Measurements from ENCODE around the gene FAM25G. TPM values are rescaled to one million over a fixed set of nuclear protein-coding genes. Genes with fewer than 3 reads are reported as not detected.

Gene FAM25G
- total RNA-seq, 2 experiments from 2014 or later, result not detected

DNA sequence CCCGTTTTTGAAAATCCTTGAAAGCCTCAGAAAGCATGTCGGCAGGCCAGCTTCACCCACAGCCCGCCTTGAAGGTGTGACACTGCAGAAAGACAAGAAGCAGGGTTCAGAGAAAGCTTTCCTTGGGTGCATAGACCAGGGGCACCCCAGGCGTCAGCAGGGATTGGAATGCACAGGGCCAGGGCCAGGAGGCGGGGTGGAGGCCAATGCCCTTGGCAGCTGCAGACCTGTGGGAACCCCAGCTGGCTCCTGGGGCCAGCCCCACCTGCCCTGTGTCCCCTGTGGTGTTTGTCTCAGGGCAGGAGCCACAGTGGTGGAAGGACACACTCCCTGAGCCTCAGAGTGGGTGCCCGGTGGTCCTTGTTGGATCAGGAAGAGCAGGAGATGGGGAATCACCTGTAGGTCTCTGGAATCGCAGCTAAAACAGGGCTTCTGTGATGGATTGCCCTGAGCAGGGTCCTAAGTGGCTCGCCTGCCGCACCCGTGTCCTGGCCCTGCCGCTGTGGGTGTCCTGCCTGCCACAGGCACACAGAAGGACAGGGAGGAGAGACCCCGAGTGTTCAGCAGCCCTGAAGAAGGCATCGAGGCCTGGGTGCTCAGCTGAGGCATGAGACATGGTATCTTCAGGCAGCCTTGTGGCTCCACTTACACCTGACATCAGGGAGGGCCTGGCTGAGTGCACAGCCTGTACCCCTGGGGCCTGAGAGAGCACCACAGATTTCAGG is 40.1 kb downstream of the FAM25G start:
- no peak overlapping the region for H3K4me3 Mint-ChIP-seq
- no peak for DNase-seq
- intact Hi-C loops (cut with micrococcal nuclease), result no loop called here
- H3K36me3 Mint-ChIP-seq (ENCODE audit: low read depth), result no peaks in the 10 kb centered on the region
- H3K27me3 Mint-ChIP-seq (ENCODE audit: low read depth), result peaks cover 5% of the 10 kb centered on the region
- peaks cover under 1% of the 10 kb centered on the region for H3K9me3 Mint-ChIP-seq
- no peak overlapping the region for H3K27ac Mint-ChIP-seq
- CTCF ChIA-PET, result no interaction called here
- H3K4me1 Mint-ChIP-seq (ENCODE audit: low read depth), result peaks cover 12% of the 10 kb centered on the region

DNA sequence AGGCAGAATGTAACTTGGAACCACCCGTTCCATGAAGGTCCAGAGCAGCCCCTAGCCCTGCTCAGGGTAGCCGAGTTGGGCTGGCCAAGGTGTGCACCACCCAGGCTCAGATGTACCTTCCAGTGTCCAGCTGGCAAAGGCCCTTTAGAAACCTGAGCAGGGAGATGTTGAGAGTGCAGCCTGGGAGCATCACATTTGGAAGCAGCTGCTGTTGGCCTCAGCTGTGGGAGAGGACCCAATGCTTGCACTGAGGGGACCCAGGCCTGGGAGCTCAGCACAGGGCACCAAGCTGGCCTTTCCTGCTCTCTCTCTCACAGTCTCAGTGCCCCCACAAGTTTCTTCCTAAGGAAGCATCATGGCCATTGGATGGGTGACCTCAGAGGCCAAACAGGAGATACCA is 41.1 kb downstream of the FAM25G start:
- Mint-ChIP-seq H3K4me3 (no peak overlapping the region), H3K36me3 (ENCODE audit: low read depth) (no peaks in the 10 kb centered on the region), H3K9me3 (peaks cover 8% of the 10 kb centered on the region), H3K27ac (no peak overlapping the region), H3K4me1 (ENCODE audit: low read depth) (peaks cover 12% of the 10 kb centered on the region), H3K27me3 (ENCODE audit: low read depth) (peaks cover 5% of the 10 kb centered on the region)
- intact Hi-C loops (cut with micrococcal nuclease), result no loop called here
- CTCF ChIA-PET, result no interaction called here
- DNase-seq, result no peak

DNA sequence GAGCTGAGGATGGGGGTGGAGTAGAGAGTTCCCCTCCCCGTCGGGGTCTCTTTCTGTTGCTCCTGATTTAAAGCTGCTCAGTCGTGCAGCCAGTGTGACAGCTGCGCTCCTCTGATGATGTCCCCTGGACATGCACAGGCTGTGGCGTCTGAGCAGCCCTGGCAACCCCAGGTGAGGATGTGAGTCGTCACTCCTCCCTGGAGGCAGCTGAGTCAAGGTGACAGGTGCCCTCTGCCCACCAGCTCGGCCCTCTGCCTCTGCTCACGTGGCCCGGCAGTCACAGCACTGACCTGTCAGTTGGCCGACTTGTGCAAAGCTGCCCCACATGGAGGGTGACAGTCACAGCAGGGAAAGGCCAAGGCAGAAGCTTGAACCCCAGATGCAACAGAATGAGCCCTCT is 41.5 kb downstream of the FAM25G start:
- H3K36me3 Mint-ChIP-seq (ENCODE audit: low read depth), result peaks cover 2% of the 10 kb centered on the region
- no peak overlapping the region for H3K27ac Mint-ChIP-seq
- peaks cover 12% of the 10 kb centered on the region for H3K9me3 Mint-ChIP-seq
- DNase-seq, result no peak
- H3K27me3 Mint-ChIP-seq (ENCODE audit: low read depth), result peaks cover 5% of the 10 kb centered on the region
- H3K4me3 Mint-ChIP-seq, result no peak overlapping the region
- peaks cover 12% of the 10 kb centered on the region for H3K4me1 Mint-ChIP-seq (ENCODE audit: low read depth)
- CTCF ChIA-PET, result no interaction called here
- intact Hi-C loops (cut with micrococcal nuclease), result no loop called here

DNA sequence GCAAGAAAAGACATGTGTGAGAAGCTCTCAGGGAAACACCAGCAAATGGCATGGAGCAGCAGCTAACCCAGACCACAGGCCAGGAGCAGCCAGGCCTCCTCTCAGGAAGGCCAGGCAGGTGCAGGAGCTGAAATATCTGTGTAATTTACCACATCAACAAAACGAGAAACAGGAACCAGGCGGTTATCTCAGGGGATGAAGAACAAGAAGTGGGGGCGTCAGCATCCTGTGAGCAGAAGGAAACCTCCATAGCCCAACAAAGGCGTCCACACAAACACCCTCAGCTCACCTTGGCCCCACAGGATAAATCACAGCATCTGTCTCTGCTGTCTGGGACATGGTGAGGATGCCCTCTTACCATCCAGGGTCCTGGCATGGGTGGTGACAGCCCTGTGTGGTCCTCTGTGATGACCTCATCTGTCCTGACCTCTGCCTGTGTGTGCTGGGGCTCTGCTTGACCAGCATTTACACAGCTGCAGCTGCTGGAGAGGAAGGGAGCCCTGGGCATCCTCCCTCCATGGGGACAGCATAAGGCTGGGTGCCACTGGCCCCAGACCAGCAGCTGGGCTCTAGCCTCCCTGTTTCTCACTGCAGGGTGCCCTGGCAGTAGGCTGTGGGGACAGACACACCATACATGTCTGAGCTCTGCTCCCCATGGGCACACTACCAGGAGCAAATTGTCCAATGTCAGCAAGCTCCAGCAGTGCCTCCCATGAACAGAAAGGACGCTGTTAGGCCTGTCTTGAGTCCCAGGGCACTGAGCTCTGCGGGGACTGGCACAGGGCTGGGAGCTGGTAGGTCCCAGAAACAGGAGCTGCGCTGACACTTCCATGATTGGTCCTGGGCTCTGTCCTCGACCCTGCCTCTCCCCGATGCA is 42.2 kb downstream of the FAM25G start:
- Mint-ChIP-seq H3K4me1 (ENCODE audit: low read depth) (peaks cover 12% of the 10 kb centered on the region), H3K4me3 (no peak overlapping the region), H3K27ac (no peak overlapping the region), H3K27me3 (ENCODE audit: low read depth) (no peaks in the 10 kb centered on the region), H3K36me3 (ENCODE audit: low read depth) (peaks cover 2% of the 10 kb centered on the region), H3K9me3 (peaks cover 13% of the 10 kb centered on the region)
- no peak for DNase-seq
- intact Hi-C loops (cut with micrococcal nuclease), result no loop called here
- CTCF ChIA-PET, result no interaction called here

DNA sequence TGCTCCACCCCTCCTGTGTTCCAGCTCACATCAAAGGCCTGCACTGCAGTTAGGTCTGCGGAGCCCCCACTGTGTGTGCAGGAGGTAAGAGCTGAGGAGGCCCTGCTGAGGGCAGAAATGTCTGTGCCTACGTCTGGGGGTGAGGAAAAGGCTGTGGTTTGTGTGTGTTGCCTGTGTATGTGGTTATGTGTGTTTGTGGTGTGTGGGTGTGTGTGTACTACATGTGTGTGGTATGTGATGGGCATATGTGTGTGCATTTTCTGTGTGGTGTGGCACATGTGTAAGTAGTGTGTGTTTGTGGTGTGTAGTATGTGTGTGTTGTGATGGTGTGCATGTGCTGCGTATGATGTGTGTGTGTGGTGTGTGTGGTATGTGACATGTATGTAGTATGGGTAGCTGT is 43.8 kb downstream of the FAM25G start:
- CTCF ChIA-PET, result no interaction called here
- Mint-ChIP-seq H3K36me3 (ENCODE audit: low read depth) (peaks cover 3% of the 10 kb centered on the region), H3K27ac (no peak overlapping the region), H3K27me3 (ENCODE audit: low read depth) (no peaks in the 10 kb centered on the region), H3K9me3 (peaks cover 16% of the 10 kb centered on the region), H3K4me3 (no peak overlapping the region), H3K4me1 (ENCODE audit: low read depth) (peaks cover 12% of the 10 kb centered on the region)
- DNase-seq, result no peak
- intact Hi-C loops (cut with micrococcal nuclease), result no loop called here

- Mint-ChIP-seq H3K36me3 (ENCODE audit: low read depth) (peaks cover 3% of the 10 kb centered on the region), H3K27me3 (ENCODE audit: low read depth) (peaks cover 2% of the 10 kb centered on the region), H3K27ac (no peak overlapping the region), H3K4me3 (no peak overlapping the region), H3K9me3 (peaks cover 16% of the 10 kb centered on the region), H3K4me1 (ENCODE audit: low read depth) (peaks cover 12% of the 10 kb centered on the region)
- DNase-seq, result no peak
- CTCF ChIA-PET, result no interaction called here
- intact Hi-C loops (cut with micrococcal nuclease), result no loop called here
Observed at GRCh38 chr10:47447209-47447608, 44.3 kb downstream of the FAM25G start.

DNA sequence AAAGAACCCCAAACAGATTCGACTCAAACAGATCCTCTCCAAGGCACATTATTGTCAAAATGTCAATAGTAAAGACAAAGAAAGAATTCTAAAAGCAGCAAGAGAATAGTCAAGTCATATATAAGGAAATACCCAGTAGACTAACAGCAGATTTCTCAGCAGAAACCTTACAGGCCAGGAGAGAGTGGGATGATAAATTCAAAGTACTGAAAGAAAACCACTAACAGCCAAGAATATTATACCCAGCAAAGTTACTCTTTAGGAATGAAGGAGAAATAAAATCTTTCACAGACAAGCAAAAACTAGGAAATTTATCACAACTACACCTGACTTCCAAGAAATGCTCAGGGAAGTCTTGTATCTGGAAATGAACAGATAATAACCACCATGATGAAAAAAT is 45.8 kb downstream of the FAM25G start:
- intact Hi-C loops (cut with micrococcal nuclease), result no loop called here
- Mint-ChIP-seq H3K9me3 (peaks cover 16% of the 10 kb centered on the region), H3K4me3 (no peak overlapping the region), H3K27ac (no peak overlapping the region), H3K36me3 (ENCODE audit: low read depth) (peaks cover 3% of the 10 kb centered on the region), H3K27me3 (ENCODE audit: low read depth) (peaks cover 13% of the 10 kb centered on the region), H3K4me1 (ENCODE audit: low read depth) (peaks cover 12% of the 10 kb centered on the region)
- CTCF ChIA-PET, result no interaction called here
- DNase-seq, result no peak

GRCh38 chr10:47444047-47444446 is 47.5 kb downstream of the FAM25G start:
- Mint-ChIP-seq H3K36me3 (ENCODE audit: low read depth) (peaks cover 3% of the 10 kb centered on the region), H3K9me3 (peaks cover 16% of the 10 kb centered on the region), H3K27me3 (ENCODE audit: low read depth) (peaks cover 20% of the 10 kb centered on the region), H3K4me3 (no peak overlapping the region), H3K27ac (no peak overlapping the region), H3K4me1 (ENCODE audit: low read depth) (peaks cover 10% of the 10 kb centered on the region)
- intact Hi-C loops (cut with micrococcal nuclease), result no loop called here
- CTCF ChIA-PET, result no interaction called here
- no peak for DNase-seq

DNA sequence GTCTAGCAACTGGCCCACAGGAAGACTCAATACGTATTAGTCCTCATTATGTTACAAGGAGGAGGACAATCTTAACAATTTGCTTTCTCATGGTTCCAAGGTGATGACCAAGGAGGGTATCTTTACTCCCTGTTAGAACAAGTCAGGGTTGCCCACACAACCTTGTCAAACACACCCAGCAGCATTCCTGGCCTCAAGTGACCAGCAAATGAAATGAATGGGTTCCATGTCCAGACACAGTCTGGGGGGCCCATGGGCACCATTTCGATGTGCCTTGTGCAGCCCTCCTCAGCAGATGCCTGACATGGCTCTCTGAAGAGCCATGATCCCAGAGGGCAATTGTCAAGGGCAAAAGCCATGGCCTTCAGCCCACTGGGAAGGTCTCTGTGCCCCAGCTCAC is 48.4 kb downstream of the FAM25G start:
- intact Hi-C loops (cut with micrococcal nuclease), result no loop called here
- Mint-ChIP-seq H3K4me1 (ENCODE audit: low read depth) (peaks cover 2% of the 10 kb centered on the region), H3K9me3 (peaks cover 16% of the 10 kb centered on the region), H3K27me3 (ENCODE audit: low read depth) (peaks cover 20% of the 10 kb centered on the region), H3K36me3 (ENCODE audit: low read depth) (peaks cover 3% of the 10 kb centered on the region), H3K27ac (no peak overlapping the region), H3K4me3 (no peak overlapping the region)
- DNase-seq, result no peak
- CTCF ChIA-PET, result no interaction called here

- peaks cover 3% of the 10 kb centered on the region for H3K36me3 Mint-ChIP-seq (ENCODE audit: low read depth)
- peaks cover 20% of the 10 kb centered on the region for H3K27me3 Mint-ChIP-seq (ENCODE audit: low read depth)
- H3K4me1 Mint-ChIP-seq (ENCODE audit: low read depth), result no peaks in the 10 kb centered on the region
- H3K4me3 Mint-ChIP-seq, result no peak overlapping the region
- DNase-seq, result no peak
- H3K27ac Mint-ChIP-seq, result no peak overlapping the region
- intact Hi-C loops (cut with micrococcal nuclease), result no loop called here
- CTCF ChIA-PET, result interaction anchor here (0.6 kb wide), 1 partner anchor 924 kb away, joined by 3 read pairs; no protein-coding TSS in a partner anchor
- H3K9me3 Mint-ChIP-seq, result peaks cover 17% of the 10 kb centered on the region
Observed at GRCh38 chr10:47442351-47442750, 49.1 kb downstream of the FAM25G start.

DNA sequence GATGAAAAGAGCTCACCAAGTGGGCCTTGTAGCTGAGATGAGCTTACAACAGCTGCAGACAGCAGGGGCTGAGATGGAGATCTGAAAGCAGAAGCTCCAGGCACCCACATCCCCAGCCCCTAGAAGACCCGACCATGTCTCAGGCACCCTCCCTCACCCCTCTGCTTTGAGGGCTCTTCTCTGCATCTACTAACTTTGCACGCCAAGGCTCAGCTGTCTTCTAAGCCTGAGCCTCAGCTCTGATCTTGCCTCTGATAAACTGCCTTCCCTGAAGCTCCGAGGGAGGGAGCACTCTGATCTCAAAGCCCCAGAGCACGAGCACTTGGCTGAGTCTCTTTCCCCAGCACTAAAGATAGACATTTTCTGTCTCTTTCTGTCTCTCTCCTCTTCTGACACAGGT is 49.6 kb downstream of the FAM25G start:
- Mint-ChIP-seq H3K27ac (no peak overlapping the region), H3K27me3 (ENCODE audit: low read depth) (peaks cover 20% of the 10 kb centered on the region), H3K4me1 (ENCODE audit: low read depth) (no peaks in the 10 kb centered on the region), H3K36me3 (ENCODE audit: low read depth) (peaks cover 3% of the 10 kb centered on the region), H3K9me3 (peaks cover 17% of the 10 kb centered on the region), H3K4me3 (no peak overlapping the region)
- DNase-seq, result no peak
- CTCF ChIA-PET, result interaction anchor here (0.6 kb wide), 1 partner anchor 924 kb away, joined by 3 read pairs; no protein-coding TSS in a partner anchor
- intact Hi-C loops (cut with micrococcal nuclease), result no loop called here

- Mint-ChIP-seq H3K9me3 (peaks cover 7% of the 10 kb centered on the region), H3K4me3 (no peak overlapping the region), H3K27me3 (ENCODE audit: low read depth) (peaks cover 28% of the 10 kb centered on the region), H3K36me3 (ENCODE audit: low read depth) (peaks cover 1% of the 10 kb centered on the region), H3K4me1 (ENCODE audit: low read depth) (no peaks in the 10 kb centered on the region), H3K27ac (no peak overlapping the region)
- CTCF ChIA-PET, result no interaction called here
- intact Hi-C loops (cut with micrococcal nuclease), result no loop called here
- DNase-seq, result no peak
Observed at GRCh38 chr10:47440207-47440606, 51.3 kb downstream of the FAM25G start.

All from activated naive CD4-positive, alpha-beta T cell treated with anti-CD3 and anti-CD28 coated beads for 36 hours (primary cell).